K562 (cell line): ENCODE results near the gene LAMB1. TPM values are rescaled to one million over a fixed set of nuclear protein-coding genes. Genes with fewer than 3 reads are reported as not detected.
A peak's percentile ranks its signal among the peaks of the same experiment; 100 is the strongest.

Experiments
- ATAC-seq: fragments of 200-7000 bp; cut with Tn5 transposase; 3 replicates; pipeline ENCODE4 v1.9.1; 2020; ENCODE audit warnings: moderate library complexity
- BruUV-seq: library from RNA; stranded (reverse); fragments of 400-500 nt; replicated peaks from 2 replicates; lab custom pipeline; 2021; lab: Mats Ljungman, UMichigan
- CTCF ChIA-PET: fragments of 300-600 bp; formaldehyde crosslinking; extraction: SDS; loops from one replicate; lab custom pipeline; 2021; ENCODE audit warnings: low intra/inter-chr PET ratio; lab: Yijun Ruan, JAX
- POLR2A ChIA-PET: fragments of 300-600, 350-650 bp; sonication (Branson Sonifier 250); formaldehyde crosslinking; extraction: SDS; loops from one replicate; lab custom pipeline; 2021; ENCODE audit warnings: antibody characterized with exemption, inconsistent platforms; lab: Yijun Ruan, JAX
- DNase-seq, 4 experiments: peaks; one replicate each; pipeline versions ENCODE4 v3.0.0 to v3.0.0-alpha.2; 2011 to 2018; ENCODE audit warnings: low spot score in 3 of 4, mixed read lengths in 3 of 4; ENCODE audit errors: extremely low read depth in 1 of 4
- FAIRE-seq: peaks from 2 replicates; lab custom pipeline; 2011; peaks lifted over from hg19 to GRCh38; lab: Jason Lieb, UNC
- H2AFZ ChIP-seq: 2 replicates; pipeline ENCODE4 v1.6.0; 2011; ENCODE audit warnings: low read depth, low read length, control low read depth, inconsistent platforms
- H3K27ac ChIP-seq: fragments of 200-600 bp; 3 replicates; pipeline ENCODE4 v1.8.0; 2011; ENCODE audit warnings: low read depth, mild to moderate bottlenecking, control low read depth, inconsistent platforms, low read length, moderate library complexity, mixed read lengths; ENCODE audit errors: extremely low read depth
- H3K27me3 ChIP-seq, 2 experiments: fragments of 300-600 bp in 1 of 2; 2 replicates in 1 of 2; 3 replicates in 1 of 2; pipeline versions ENCODE4 v1.6.0 to v1.8.0; 2011; ENCODE audit warnings: inconsistent platforms in 2 of 2, low read length in 2 of 2, mild to moderate bottlenecking in 1 of 2, mixed read lengths in 1 of 2, moderate library complexity in 1 of 2; ENCODE audit not compliant: control insufficient read depth in 2 of 2, insufficient read depth in 2 of 2
- H3K36me3 ChIP-seq: fragments of 300-600 bp; 3 replicates; pipeline ENCODE4 v1.8.0; 2011; ENCODE audit warnings: mild to moderate bottlenecking, low read length, inconsistent platforms; ENCODE audit not compliant: control insufficient read depth, insufficient read depth
- H3K4me1 ChIP-seq, 2 experiments: fragments of 200-600 bp in 1 of 2; replicated peaks in 1 of 2; 2 replicates in 1 of 2; 3 replicates in 1 of 2; pipeline versions ENCODE4 v1.5.1 to v1.8.0; 2011; ENCODE audit warnings: inconsistent platforms in 2 of 2, low read length in 2 of 2, mild to moderate bottlenecking in 1 of 2, mixed read lengths in 1 of 2, moderate library complexity in 1 of 2; ENCODE audit not compliant: control insufficient read depth in 2 of 2, insufficient read depth in 2 of 2
- H3K4me2 ChIP-seq: 2 replicates; pipeline ENCODE4 v1.6.1; 2011; ENCODE audit warnings: low read length, control low read depth, inconsistent platforms, mixed read lengths; ENCODE audit not compliant: insufficient read depth
- H3K4me3 ChIP-seq: fragments of 200-600 bp; sonication (generic), shearing (Covaris generic); 2 replicates; pipeline ENCODE4 v1.5.1; 2016; ENCODE audit warnings: control low read depth, inconsistent platforms
- H3K79me2 ChIP-seq: fragments of 200-600 bp; 3 replicates; pipeline ENCODE4 v1.8.0; 2011; ENCODE audit warnings: low read length, inconsistent platforms; ENCODE audit not compliant: control insufficient read depth, insufficient read depth
- H3K9ac ChIP-seq, 2 experiments: 2 replicates each; pipeline versions ENCODE4 v1.6.0 to v1.6.1; 2011; ENCODE audit warnings: low read depth in 2 of 2, low read length in 2 of 2, control low read depth in 1 of 2, inconsistent platforms in 1 of 2, mild to moderate bottlenecking in 1 of 2, mixed read lengths in 1 of 2; ENCODE audit not compliant: insufficient read depth in 1 of 2
- H3K9me1 ChIP-seq: one replicate; pipeline ENCODE4 v1.6.0; 2011; ENCODE audit warnings: inconsistent platforms, mild to moderate bottlenecking, low read length, moderate library complexity; ENCODE audit not compliant: control insufficient read depth, insufficient read depth
- H3K9me3 ChIP-seq: replicated peaks from 2 replicates; pipeline ENCODE4 v1.5.1; 2011; ENCODE audit warnings: low read depth, low read length, inconsistent platforms; ENCODE audit not compliant: control insufficient read depth, insufficient read depth
- H4K20me1 ChIP-seq: replicated peaks from 2 replicates; pipeline ENCODE4 v1.6.1; 2011; ENCODE audit warnings: low read length, inconsistent platforms, mixed read lengths; ENCODE audit not compliant: control insufficient read depth, insufficient read depth
- CBX5 ChIP-seq: IDR thresholded peaks from 2 replicates; pipeline ENCODE4 v1.6.1; 2014; ENCODE audit warnings: low read depth, borderline replicate concordance
- ELF4 ChIP-seq: fragments of 450-650 bp; formaldehyde crosslinking; IDR thresholded peaks from 2 replicates; pipeline ENCODE4 v1.4.0; 2022; ENCODE audit warnings: missing genetic modification characterization
- FOXK2 ChIP-seq, 2 experiments: fragments of 450-650 bp; IDR thresholded peaks in 1 of 2; conservative IDR thresholded peaks in 1 of 2; 2 replicates each; pipeline ENCODE4 v1.6.1; 2016; ENCODE audit warnings: low read depth in 2 of 2, mild to moderate bottlenecking in 1 of 2
- HDAC1 ChIP-seq, 2 experiments: fragments of 450-650 bp; IDR thresholded peaks; 2 replicates each; pipeline ENCODE4 v1.6.1; 2016 to 2017; ENCODE audit warnings: inconsistent platforms in 1 of 2, mild to moderate bottlenecking in 1 of 2, moderate library complexity in 1 of 2
- IFI16 ChIP-seq: fragments of 250-450 bp; sonication (Bioruptor Pico); IDR thresholded peaks from 2 replicates; pipeline ENCODE4 v2.1.2; 2022; ENCODE audit warnings: mild to moderate bottlenecking, inconsistent platforms
- NFIC ChIP-seq: fragments of 450-650 bp; IDR thresholded peaks from 2 replicates; pipeline ENCODE4 v1.6.1; 2017; ENCODE audit warnings: mild to moderate bottlenecking, inconsistent platforms
- SMARCE1 ChIP-seq: fragments of 450-650 bp; IDR thresholded peaks from 2 replicates; pipeline ENCODE4 v1.7.1; 2016; ENCODE audit warnings: mild to moderate bottlenecking
- SMC3 ChIP-seq: conservative IDR thresholded peaks from 2 replicates; pipeline ENCODE4 v1.6.1; 2011; ENCODE audit warnings: low read depth, low read length, improper control_type of control experiment; ENCODE audit not compliant: insufficient read depth
- SPI1 ChIP-seq: IDR thresholded peaks from 2 replicates; pipeline ENCODE4 v1.6.1; 2011; ENCODE audit warnings: low read depth, low read length, control low read depth, borderline replicate concordance
- TAL1 ChIP-seq: fragments of 450-650 bp; IDR thresholded peaks from 2 replicates; pipeline ENCODE4 v1.6.1; 2016; ENCODE audit warnings: mild to moderate bottlenecking
- TFAM ChIP-seq: fragments of 250-450 bp; sonication (Bioruptor Pico); conservative IDR thresholded peaks from 2 replicates; pipeline ENCODE4 v1.5.0; 2021; ENCODE audit warnings: mild to moderate bottlenecking, moderate library complexity
- TGIF2 ChIP-seq: sonication (generic); formaldehyde crosslinking; IDR thresholded peaks from 2 replicates; pipeline ENCODE4 v1.8.1; 2022; ENCODE audit warnings: mild to moderate bottlenecking, missing genetic modification reagents, moderate library complexity
- XRCC4 ChIP-seq: IDR thresholded peaks from one replicate; pipeline ENCODE4 v1.6.1; 2011; ENCODE audit not compliant: insufficient read depth, insufficient read length; ENCODE audit errors: extremely low read depth
- YY1 ChIP-seq, 3 experiments: IDR thresholded peaks; 2 replicates each; pipeline ENCODE4 v1.6.1; 2011; ENCODE audit warnings: low read length in 2 of 3, mild to moderate bottlenecking in 2 of 3, moderate library complexity in 2 of 3, borderline replicate concordance in 1 of 3, control low read depth in 1 of 3, low read depth in 1 of 3; ENCODE audit not compliant: insufficient read depth in 3 of 3, insufficient replicate concordance in 2 of 3, control insufficient read depth in 1 of 3, insufficient read length in 1 of 3; ENCODE audit errors: extremely low read depth in 1 of 3
- ZNF217 ChIP-seq: sonication (generic); formaldehyde crosslinking; IDR thresholded peaks from 2 replicates; pipeline ENCODE4 v1.8.0; 2022; ENCODE audit warnings: mild to moderate bottlenecking, missing genetic modification reagents
- ZNF561 ChIP-seq: fragments of 450-650 bp; formaldehyde crosslinking; conservative IDR thresholded peaks from 2 replicates; pipeline ENCODE4 v1.4.0; 2020; ENCODE audit warnings: mild to moderate bottlenecking, moderate library complexity
- WGBS: fragments of 100-300 bp; shearing (Covaris generic); methylation state at CpG from one replicate; pipeline ENCODE4 v1.1.6; 2016; ENCODE audit warnings: low coverage, mixed read lengths; ENCODE audit not compliant: insufficient coverage; ENCODE audit errors: missing lambda C conversion rate; 5-methylcytosine and 5-hydroxymethylcytosine counted together
- in situ Hi-C: fragments of 300-500 bp; cut with MboI; formaldehyde crosslinking; loops from 4 replicates; pipeline ENCODE4 v1.15.0; 2018; ENCODE audit warnings: inconsistent platforms, mixed read lengths
- intact Hi-C: fragments of 100-400 bp; cut with micrococcal nuclease; formaldehyde crosslinking; loops from 2 replicates; pipeline ENCODE4 v1.14.2; 2022
- polyA plus RNA-seq, 8 experiments: library from polyadenylated mRNA; depleted of rRNA in 4 of 8; stranded (reverse) in 5 of 8; unstranded in 3 of 8; fragments of >200 nt; fragmentation: Nextera tagmentation in 2 of 8; fragmentation: Illumina TruSeq in 1 of 8; extraction: Ambion mirVana in 2 of 8; extraction: Trizol in 1 of 8; gene quantifications; 2 replicates each; pipeline versions ENCODE4 v1.2.1 to v1.2.3, GENCODE V29; 2011 to 2014; ENCODE audit warnings: inconsistent platforms in 1 of 8, missing spikeins in 1 of 8
- total RNA-seq, 7 experiments: library from RNA; depleted of rRNA in 6 of 7; stranded (reverse); fragments of >200 nt in 6 of 7; fragmentation: Illumina TruSeq in 2 of 7; extraction: Trizol in 2 of 7; gene quantifications; 2 replicates each; pipeline versions ENCODE4 v1.2.1 to v1.2.3, GENCODE V29; 2011 to 2021; ENCODE audit warnings: low replicate concordance in 1 of 7
- TF ChIP-seq, protein P1 (sequence below): fragments of 250-450 bp; sonication (Bioruptor Pico); IDR thresholded peaks from 2 replicates; pipeline ENCODE4 v1.5.1; 2021; ENCODE audit warnings: mild to moderate bottlenecking
- TF ChIP-seq, protein P2 (sequence below): fragments of 250-450 bp; sonication (Bioruptor Pico); IDR thresholded peaks from 2 replicates; pipeline ENCODE4 v1.5.0; 2020; ENCODE audit warnings: mild to moderate bottlenecking, borderline replicate concordance
- TF ChIP-seq, protein P3 (sequence below): sonication (generic); formaldehyde crosslinking; IDR thresholded peaks from 2 replicates; pipeline ENCODE4 v1.8.1; 2022; ENCODE audit warnings: missing genetic modification reagents

Gene LAMB1
- total and polyA plus RNA-seq, 9 of the 15 experiments (the other 6 are each of a cell fraction or from before 2014, with no cell fraction given), result 6.0 to 17.7 (median 12.3) TPM

DNA sequence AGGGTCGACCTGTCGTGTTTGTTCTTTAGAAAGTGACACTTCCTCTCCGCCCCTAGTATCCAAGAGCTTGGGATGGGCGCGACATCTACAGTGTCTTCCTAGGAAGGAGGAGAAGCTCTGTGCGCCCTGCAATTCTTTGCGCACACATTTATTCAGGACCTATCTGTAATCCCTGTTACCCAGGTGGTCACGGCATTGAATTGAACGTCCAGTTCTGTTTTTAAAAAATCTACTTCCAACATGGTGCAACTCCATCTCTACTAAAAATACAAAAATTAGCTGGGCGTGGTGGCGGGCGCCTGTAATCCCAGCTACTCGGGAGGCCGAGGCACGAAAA, 606 bp upstream of the LAMB1 start:
- BruUV-seq, result no TSS peak
- no peak for FAIRE-seq
- no peak for TF ChIP-seq SMARCE1
- no peak for TF ChIP-seq FOXK2 (conservative IDR thresholded peaks at IDR 0.05 in 1 of 2, IDR thresholded peaks at IDR 0.05 in 1 of 2; ENCODE audit: low read depth in 2 of 2)
- no peak for TF ChIP-seq ELF4 (CRISPR knock-in tag)
- TF ChIP-seq, protein P1, sequence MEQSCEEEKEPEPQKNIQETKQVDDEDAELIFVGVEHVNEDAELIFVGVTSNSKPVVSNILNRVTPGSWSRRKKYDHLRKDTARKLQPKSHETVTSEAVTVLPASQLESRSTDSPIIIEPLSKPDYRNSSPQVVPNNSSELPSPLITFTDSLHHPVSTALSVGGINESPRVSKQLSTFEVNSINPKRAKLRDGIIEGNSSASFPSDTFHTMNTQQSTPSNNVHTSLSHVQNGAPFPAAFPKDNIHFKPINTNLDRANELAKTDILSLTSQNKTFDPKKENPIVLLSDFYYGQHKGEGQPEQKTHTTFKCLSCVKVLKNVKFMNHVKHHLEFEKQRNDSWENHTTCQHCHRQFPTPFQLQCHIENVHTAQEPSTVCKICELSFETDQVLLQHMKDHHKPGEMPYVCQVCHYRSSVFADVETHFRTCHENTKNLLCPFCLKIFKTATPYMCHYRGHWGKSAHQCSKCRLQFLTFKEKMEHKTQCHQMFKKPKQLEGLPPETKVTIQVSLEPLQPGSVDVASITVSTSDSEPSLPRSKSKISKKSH (CRISPR knock-in tag), result no peak
- no peak for TF ChIP-seq ZNF561 (CRISPR knock-in tag)
- no peak for TF ChIP-seq SMC3
- no peak for TF ChIP-seq IFI16
- 0 out of 4 replicates have a peak, but pooled peaks of 1 of the 2 experiments have one; percentile 11 for TF ChIP-seq HDAC1 (IDR thresholded peaks at IDR 0.05)
- no peak for TF ChIP-seq TAL1
- no peak for TF ChIP-seq YY1 (IDR thresholded peaks at IDR 0.05; ENCODE audit: borderline replicate concordance in 1 of 3, control insufficient read depth in 1 of 3, extremely low read depth in 1 of 3, insufficient read depth in 3 of 3, insufficient read length in 1 of 3, insufficient replicate concordance in 2 of 3, low read depth in 1 of 3, low read length in 2 of 3)
- no peak for TF ChIP-seq ZNF217 (CRISPR knock-in tag)
- no peak for TF ChIP-seq TFAM (CRISPR knock-in tag)
- TF ChIP-seq NFIC, result no peak; the same call in none of the 2 replicates
- TF ChIP-seq TGIF2 (CRISPR knock-in tag), result no peak
- TF ChIP-seq, protein P2, sequence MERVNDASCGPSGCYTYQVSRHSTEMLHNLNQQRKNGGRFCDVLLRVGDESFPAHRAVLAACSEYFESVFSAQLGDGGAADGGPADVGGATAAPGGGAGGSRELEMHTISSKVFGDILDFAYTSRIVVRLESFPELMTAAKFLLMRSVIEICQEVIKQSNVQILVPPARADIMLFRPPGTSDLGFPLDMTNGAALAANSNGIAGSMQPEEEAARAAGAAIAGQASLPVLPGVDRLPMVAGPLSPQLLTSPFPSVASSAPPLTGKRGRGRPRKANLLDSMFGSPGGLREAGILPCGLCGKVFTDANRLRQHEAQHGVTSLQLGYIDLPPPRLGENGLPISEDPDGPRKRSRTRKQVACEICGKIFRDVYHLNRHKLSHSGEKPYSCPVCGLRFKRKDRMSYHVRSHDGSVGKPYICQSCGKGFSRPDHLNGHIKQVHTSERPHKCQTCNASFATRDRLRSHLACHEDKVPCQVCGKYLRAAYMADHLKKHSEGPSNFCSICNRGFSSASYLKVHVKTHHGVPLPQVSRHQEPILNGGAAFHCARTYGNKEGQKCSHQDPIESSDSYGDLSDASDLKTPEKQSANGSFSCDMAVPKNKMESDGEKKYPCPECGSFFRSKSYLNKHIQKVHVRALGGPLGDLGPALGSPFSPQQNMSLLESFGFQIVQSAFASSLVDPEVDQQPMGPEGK (CRISPR knock-in tag), result no peak
- TF ChIP-seq, protein P3, sequence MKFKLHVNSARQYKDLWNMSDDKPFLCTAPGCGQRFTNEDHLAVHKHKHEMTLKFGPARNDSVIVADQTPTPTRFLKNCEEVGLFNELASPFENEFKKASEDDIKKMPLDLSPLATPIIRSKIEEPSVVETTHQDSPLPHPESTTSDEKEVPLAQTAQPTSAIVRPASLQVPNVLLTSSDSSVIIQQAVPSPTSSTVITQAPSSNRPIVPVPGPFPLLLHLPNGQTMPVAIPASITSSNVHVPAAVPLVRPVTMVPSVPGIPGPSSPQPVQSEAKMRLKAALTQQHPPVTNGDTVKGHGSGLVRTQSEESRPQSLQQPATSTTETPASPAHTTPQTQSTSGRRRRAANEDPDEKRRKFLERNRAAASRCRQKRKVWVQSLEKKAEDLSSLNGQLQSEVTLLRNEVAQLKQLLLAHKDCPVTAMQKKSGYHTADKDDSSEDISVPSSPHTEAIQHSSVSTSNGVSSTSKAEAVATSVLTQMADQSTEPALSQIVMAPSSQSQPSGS, result no peak
- no peak for TF ChIP-seq CBX5
- 0 out of 2 replicates have a peak, but pooled peaks have one; percentile 27 for TF ChIP-seq SPI1
- TF ChIP-seq XRCC4, result no peak

More for the DNA sequence above, 606 bp upstream of the LAMB1 start:
- Histone ChIP-seq H3K27ac (no peak overlapping the region; the same call in 2 of the 3 replicates), H2AFZ (peak overlapping the region; percentile 86), H3K4me1 (peaks cover 10 to 27% of the 10 kb centered on the region in 2 experiments; a peak in 4 of 5 replicates), H3K79me2 (no peaks in the 10 kb centered on the region), H3K9me3 (no peaks in the 10 kb centered on the region; the same call in 1 of the 2 replicates), H3K9ac (peak overlapping the region; percentile 63 to 92; a peak in 3 of 4 replicates), H4K20me1 (no peaks in the 10 kb centered on the region), H3K4me3 (peak overlapping the region; percentile 52), H3K4me2 (peak overlapping the region; percentile 71), H3K27me3 (peaks cover 0 to 4% of the 10 kb centered on the region in 2 experiments; a peak in 2 of 5 replicates), H3K9me1 (no peaks in the 10 kb centered on the region), H3K36me3 (no peaks in the 10 kb centered on the region)
- in situ Hi-C loops (no loop called here), intact Hi-C loops (no loop called here)
- 72% methylated on average over 15 of the region's 15 CpGs for WGBS
- POLR2A ChIA-PET, result interaction anchor here (0.7 to 1.3 kb wide), 2 partner anchors 21 to 200 kb away, joined by 3 read pairs; no protein-coding TSS in a partner anchor
- no peak for ATAC-seq
- DNase-seq, result no peak
- CTCF ChIA-PET, result no interaction called here
